ENCODE measurements around the gene AGRP.
"Not testable (repeated sequence)": the region's sequence is repeated elsewhere in the genome, so short reads cannot be mapped to it uniquely, and the experiment has no call there.

Gene AGRP

GRCh38 chr16:67518676-67519075, 35.3 kb upstream of the AGRP start:
- DNase-seq (ENCODE audit: insufficient read length) (no peak), FAIRE-seq (no peak)
- TF ChIP-seq POLR2A (IDR thresholded peaks at IDR 0.05; ENCODE audit: low read depth, low read length) (no peak), POLR2AphosphoS5 (IDR thresholded peaks at IDR 0.05; ENCODE audit: low read depth, low read length) (no peak), TAF1 (IDR thresholded peaks at IDR 0.05; ENCODE audit: borderline replicate concordance, low read depth, low read length) (no peak)

GRCh38 chr16:67517661-67518423, 34.5 kb upstream of the AGRP start:
- DNase-seq (ENCODE audit: insufficient read length) (no peak), FAIRE-seq (peak; percentile 44)
- no peak for TF ChIP-seq POLR2AphosphoS5 (IDR thresholded peaks at IDR 0.05; ENCODE audit: low read depth, low read length)
- 0 out of 2 replicates have a peak, but pooled peaks have one; percentile 32 for TF ChIP-seq POLR2A (IDR thresholded peaks at IDR 0.05; ENCODE audit: low read depth, low read length)
- no peak for TF ChIP-seq TAF1 (IDR thresholded peaks at IDR 0.05; ENCODE audit: borderline replicate concordance, low read depth, low read length)

- no peak for DNase-seq (ENCODE audit: insufficient read length)
- no peak for FAIRE-seq
- TF ChIP-seq POLR2AphosphoS5 (IDR thresholded peaks at IDR 0.05; ENCODE audit: low read depth, low read length) (no peak), POLR2A (IDR thresholded peaks at IDR 0.05; ENCODE audit: low read depth, low read length) (no peak), TAF1 (IDR thresholded peaks at IDR 0.05; ENCODE audit: borderline replicate concordance, low read depth, low read length) (no peak)
Measured at GRCh38 chr16:67517155-67517445, 33.8 kb upstream of the AGRP start.

GRCh38 chr16:67516296-67517154, 33.2 kb upstream of the AGRP start:
- TF ChIP-seq POLR2A (IDR thresholded peaks at IDR 0.05; ENCODE audit: low read depth, low read length) (no peak), POLR2AphosphoS5 (IDR thresholded peaks at IDR 0.05; ENCODE audit: low read depth, low read length) (no peak), TAF1 (IDR thresholded peaks at IDR 0.05; ENCODE audit: borderline replicate concordance, low read depth, low read length) (no peak)
- DNase-seq (ENCODE audit: insufficient read length): no peak
- no peak for FAIRE-seq

GRCh38 chr16:67514382-67514828, 31.1 kb upstream of the AGRP start:
- FAIRE-seq: peak; percentile 81
- DNase-seq (ENCODE audit: insufficient read length): no peak
- TF ChIP-seq POLR2AphosphoS5 (IDR thresholded peaks at IDR 0.05; ENCODE audit: low read depth, low read length): no peak
- TF ChIP-seq TAF1 (IDR thresholded peaks at IDR 0.05; ENCODE audit: borderline replicate concordance, low read depth, low read length): no peak
- TF ChIP-seq POLR2A (IDR thresholded peaks at IDR 0.05; ENCODE audit: low read depth, low read length): no peak

GRCh38 chr16:67513892-67514291, 30.5 kb upstream of the AGRP start:
- DNase-seq (ENCODE audit: insufficient read length); FAIRE-seq: not testable (repeated sequence)

GRCh38 chr16:67509016-67509415, 25.7 kb upstream of the AGRP start:
- no peak for DNase-seq (ENCODE audit: insufficient read length)
- TF ChIP-seq POLR2A (IDR thresholded peaks at IDR 0.05; ENCODE audit: low read depth, low read length): no peak
- no peak for TF ChIP-seq TAF1 (IDR thresholded peaks at IDR 0.05; ENCODE audit: borderline replicate concordance, low read depth, low read length)
- TF ChIP-seq POLR2AphosphoS5 (IDR thresholded peaks at IDR 0.05; ENCODE audit: low read depth, low read length): no peak
- FAIRE-seq: no peak

- FAIRE-seq: no peak
- TF ChIP-seq TAF1 (IDR thresholded peaks at IDR 0.05; ENCODE audit: borderline replicate concordance, low read depth, low read length): no peak
- no peak for TF ChIP-seq POLR2AphosphoS5 (IDR thresholded peaks at IDR 0.05; ENCODE audit: low read depth, low read length)
- TF ChIP-seq POLR2A (IDR thresholded peaks at IDR 0.05; ENCODE audit: low read depth, low read length): no peak
- DNase-seq (ENCODE audit: insufficient read length): no peak
Measured at GRCh38 chr16:67506468-67506867, 23.1 kb upstream of the AGRP start.

GRCh38 chr16:67504031-67505021, 21.0 kb upstream of the AGRP start:
- DNase-seq (ENCODE audit: insufficient read length): peak; percentile 57
- FAIRE-seq: no peak
- no peak for TF ChIP-seq POLR2A (IDR thresholded peaks at IDR 0.05; ENCODE audit: low read depth, low read length)
- no peak for TF ChIP-seq POLR2AphosphoS5 (IDR thresholded peaks at IDR 0.05; ENCODE audit: low read depth, low read length)
- no peak for TF ChIP-seq TAF1 (IDR thresholded peaks at IDR 0.05; ENCODE audit: borderline replicate concordance, low read depth, low read length)

- no peak for TF ChIP-seq TAF1 (IDR thresholded peaks at IDR 0.05; ENCODE audit: borderline replicate concordance, low read depth, low read length)
- no peak for DNase-seq (ENCODE audit: insufficient read length)
- FAIRE-seq: no peak
Measured at GRCh38 chr16:67499106-67499505, 15.8 kb upstream of the AGRP start.
